Gastroesophageal sphincter (tissue), 4 donors: ENCODE measurements around the gene NME7. TPM values are rescaled to one million over a fixed set of nuclear protein-coding genes. Genes with fewer than 3 reads are reported as not detected.

ENCODE experiments used
- ATAC-seq: fragments of 150-250 bp; one replicate; pipeline ENCODE4 v1.9.1; 2016; ENCODE audit warnings: mild to moderate bottlenecking, moderate library complexity
- H3K27ac ChIP-seq, 4 donors: fragments of 200-600 bp; sonication (generic) in 3 of 4; 1 replicate in 3 of 4; 2 replicates in 1 of 4; pipeline ENCODE4 v1.5.1; 2016 to 2019
- H3K27me3 ChIP-seq: fragments of 200-600 bp; sonication (generic); one replicate; pipeline ENCODE4 v1.5.1; 2019
- H3K36me3 ChIP-seq, 2 donors: fragments of 200-600 bp; sonication (generic); one replicate each; pipeline ENCODE4 v1.5.1; 2019; ENCODE audit warnings: control low read depth in 1 of 2
- H3K4me1 ChIP-seq, 3 donors: fragments of 200-600 bp; sonication (generic); 1 replicate in 2 of 3; 2 replicates in 1 of 3; pipeline ENCODE4 v1.5.1; 2016 to 2019; ENCODE audit warnings: control low read depth in 2 of 3
- H3K4me3 ChIP-seq, 2 donors: fragments of 200-600 bp; sonication (generic); one replicate each; pipeline ENCODE4 v1.5.1; 2019; ENCODE audit warnings: mild to moderate bottlenecking in 1 of 2, moderate library complexity in 1 of 2
- H3K9me3 ChIP-seq, 3 donors: fragments of 200-600 bp; sonication (generic); one replicate each; pipeline ENCODE4 v1.5.1; 2017 to 2019; ENCODE audit warnings: control low read depth in 2 of 3
- CTCF ChIP-seq, 4 experiments: fragments of 200-600 bp in 2 of 4; fragments of 450-650 bp in 2 of 4; sonication (generic) in 1 of 4; IDR thresholded peaks; one replicate each; pipeline ENCODE4 v1.5.1; 2017 to 2019; ENCODE audit warnings: antibody characterized with exemption in 4 of 4, mild to moderate bottlenecking in 2 of 4, moderate library complexity in 2 of 4
- EP300 ChIP-seq: sonication (generic); formaldehyde crosslinking; IDR thresholded peaks from one replicate; pipeline ENCODE4 v1.6.1; 2017; ENCODE audit warnings: antibody characterized with exemption, mild to moderate bottlenecking
- POLR2A ChIP-seq, 2 donors: fragments of 450-650 bp; IDR thresholded peaks; one replicate each; pipeline ENCODE4 v1.6.1; 2017; ENCODE audit warnings: antibody characterized with exemption in 2 of 2, mild to moderate bottlenecking in 2 of 2, moderate library complexity in 1 of 2
- POLR2AphosphoS5 ChIP-seq: sonication (generic); formaldehyde crosslinking; IDR thresholded peaks from one replicate; pipeline ENCODE4 v1.6.1; 2017; ENCODE audit warnings: antibody characterized with exemption
- WGBS, 2 donors: methylation state at CpG; one replicate each; pipeline ENCODE4 v1.1.5; 2018; ENCODE audit warnings: low coverage in 1 of 2; 5-methylcytosine and 5-hydroxymethylcytosine counted together
- total RNA-seq, 4 donors: library from RNA; depleted of rRNA; stranded (reverse); fragments of >200 nt; gene quantifications; one replicate each; pipeline ENCODE4 v1.1.0, GENCODE V29; 2016

The NME7 gene
- total RNA-seq, 4 donors from 2014 or later: 10.6 to 24.7 (median 14.5) TPM

GRCh38 chr1:169122976-169123375 is 244.6 kb downstream of the NME7 start:
- TF ChIP-seq EP300: no peak
- no peak for TF ChIP-seq CTCF (IDR thresholded peaks at IDR 0.05)
- no peak for TF ChIP-seq POLR2AphosphoS5
- TF ChIP-seq POLR2A (IDR thresholded peaks at IDR 0.05): no peak
- peaks cover 0 to 44% of the 10 kb centered on the region in 2 donors for H3K36me3 ChIP-seq
- 33 to 44% methylated on average over 2 to 6 of the region's 6 CpGs for WGBS, 2 donors
- H3K9me3 ChIP-seq: no peaks in the 10 kb centered on the region
- H3K27me3 ChIP-seq: no peaks in the 10 kb centered on the region
- peak overlapping the region in 3 of 4 donors; percentile 26 to 96 (median 28) for H3K27ac ChIP-seq
- no peak for ATAC-seq
- peaks cover 5 to 71% (median 14%) of the 10 kb centered on the region in 3 donors for H3K4me1 ChIP-seq
- no peak overlapping the region for H3K4me3 ChIP-seq

- Histone ChIP-seq H3K4me3 (no peak overlapping the region), H3K27ac (peak overlapping the region in 3 of 4 donors; percentile 53 to 96 (median 95)), H3K4me1 (peaks cover 11 to 76% (median 13%) of the 10 kb centered on the region in 3 donors), H3K9me3 (no peaks in the 10 kb centered on the region), H3K27me3 (no peaks in the 10 kb centered on the region), H3K36me3 (peaks cover 0 to 35% of the 10 kb centered on the region in 2 donors)
- no peak for TF ChIP-seq POLR2AphosphoS5
- no peak for TF ChIP-seq EP300
- no peak for TF ChIP-seq CTCF (IDR thresholded peaks at IDR 0.05)
- TF ChIP-seq POLR2A (IDR thresholded peaks at IDR 0.05): no peak
- WGBS, 2 donors: 63 to 73% methylated on average over 5 to 6 of the region's 6 CpGs
- no peak for ATAC-seq
These were observed 246.3 kb downstream of the NME7 start for GRCh38 chr1:169121146-169121923.

- 44 to 49% methylated on average over 4 to 5 of the region's 5 CpGs for WGBS, 2 donors
- peaks cover 0 to 29% of the 10 kb centered on the region in 2 donors for H3K36me3 ChIP-seq
- ATAC-seq: no peak
- no peak overlapping the region for H3K4me3 ChIP-seq
- no peaks in the 10 kb centered on the region for H3K27me3 ChIP-seq
- TF ChIP-seq POLR2AphosphoS5 (no peak), CTCF (IDR thresholded peaks at IDR 0.05) (no peak), EP300 (no peak), POLR2A (IDR thresholded peaks at IDR 0.05) (no peak)
- H3K9me3 ChIP-seq: no peaks in the 10 kb centered on the region
- H3K4me1 ChIP-seq: peaks cover 11 to 84% (median 20%) of the 10 kb centered on the region in 3 donors
- H3K27ac ChIP-seq: peak overlapping the region in 3 of 4 donors; percentile 49 to 96 (median 95)
These were observed 247.5 kb downstream of the NME7 start for GRCh38 chr1:169120066-169120465.

GRCh38 chr1:169119405-169119804 is 248.2 kb downstream of the NME7 start:
- Histone ChIP-seq H3K9me3 (no peaks in the 10 kb centered on the region), H3K27ac (peak overlapping the region in 3 of 4 donors; percentile 49 to 96 (median 95)), H3K36me3 (peaks cover 0 to 26% of the 10 kb centered on the region in 2 donors), H3K4me3 (no peak overlapping the region), H3K4me1 (peaks cover 10 to 88% (median 20%) of the 10 kb centered on the region in 3 donors), H3K27me3 (no peaks in the 10 kb centered on the region)
- no peak for TF ChIP-seq CTCF (IDR thresholded peaks at IDR 0.05)
- no peak for TF ChIP-seq EP300
- TF ChIP-seq POLR2A (IDR thresholded peaks at IDR 0.05): no peak
- no peak for TF ChIP-seq POLR2AphosphoS5
- WGBS, 2 donors: 58 to 59% methylated on average over 5 of the region's 5 CpGs
- ATAC-seq: no peak

- H3K4me3 ChIP-seq: no peak overlapping the region
- no peak for ATAC-seq
- WGBS, 2 donors: 59 to 65% methylated on average over 4 of the region's 4 CpGs
- H3K27me3 ChIP-seq: no peaks in the 10 kb centered on the region
- no peaks in the 10 kb centered on the region for H3K9me3 ChIP-seq
- H3K4me1 ChIP-seq: peaks cover 11 to 91% (median 23%) of the 10 kb centered on the region in 3 donors
- no peak for TF ChIP-seq CTCF (IDR thresholded peaks at IDR 0.05)
- no peak for TF ChIP-seq POLR2AphosphoS5
- TF ChIP-seq EP300: no peak
- TF ChIP-seq POLR2A (IDR thresholded peaks at IDR 0.05): no peak
- H3K36me3 ChIP-seq: peaks cover 0 to 26% of the 10 kb centered on the region in 2 donors
- H3K27ac ChIP-seq: peak overlapping the region in 3 of 4 donors; percentile 39 to 96 (median 95)
These were observed 249.4 kb downstream of the NME7 start for GRCh38 chr1:169118227-169118626.
